ENCODE measurements around the gene RABAC1. TPM values are rescaled to one million over a fixed set of nuclear protein-coding genes. Genes with fewer than 3 reads are reported as not detected.

Gene RABAC1
- total and polyA plus RNA-seq, 2 of the 8 experiments (the other 6 are each of a cell fraction or from before 2014, with no cell fraction given), result 124 to 439 TPM

DNA sequence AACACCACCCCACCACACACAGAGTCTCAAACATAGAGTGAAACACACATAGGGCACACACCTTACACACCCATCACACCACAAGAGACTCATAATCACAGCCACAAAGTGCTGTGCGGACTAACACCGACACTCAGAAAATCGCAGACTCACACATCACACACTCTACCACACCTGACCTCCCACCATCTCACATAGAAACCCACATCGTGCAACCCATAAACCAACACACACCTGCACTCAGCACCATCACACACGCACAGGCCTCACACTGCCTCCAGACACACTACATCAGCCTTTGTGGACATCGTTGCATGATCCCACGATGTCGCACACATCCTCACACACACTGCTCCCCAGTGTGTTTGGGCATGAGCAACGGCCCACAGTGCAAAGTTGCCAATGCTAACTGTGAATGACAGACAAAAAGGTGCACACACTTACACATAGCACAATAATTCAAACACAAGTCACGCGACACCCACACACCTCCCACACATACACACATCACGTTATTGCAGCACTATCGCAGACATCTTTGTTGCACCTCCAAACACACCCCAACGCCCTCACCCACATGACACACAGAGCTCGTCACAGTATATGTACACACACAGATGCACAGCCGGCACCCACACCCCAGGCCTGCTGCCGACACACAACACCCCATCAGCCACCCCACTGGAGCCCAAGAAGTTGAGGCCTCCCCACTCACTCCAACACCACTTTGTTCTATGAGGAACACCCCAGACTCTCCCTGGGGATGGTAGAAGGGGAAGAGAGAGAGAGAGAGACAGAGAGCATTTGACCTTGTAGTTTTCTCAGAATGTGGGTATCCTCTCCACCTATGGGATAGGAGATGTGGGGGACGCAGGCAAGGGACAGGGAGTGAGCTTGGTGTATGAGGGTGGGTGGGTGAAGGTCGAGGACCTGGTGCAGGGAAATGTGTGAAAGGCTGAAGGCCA, 36.2 kb upstream of the RABAC1 start:
- no peak for TF ChIP-seq SP2 (IDR thresholded peaks at IDR 0.05; ENCODE audit: low read length)
- TF ChIP-seq CEBPB (IDR thresholded peaks at IDR 0.05; ENCODE audit: low read depth, low read length), result no peak
- no peak for TF ChIP-seq CREB1 (IDR thresholded peaks at IDR 0.05)
- TF ChIP-seq SP4 (IDR thresholded peaks at IDR 0.05; ENCODE audit: low read length), result no peak
- no peak for TF ChIP-seq RBBP5 (IDR thresholded peaks at IDR 0.05; ENCODE audit: borderline replicate concordance, low read depth, low read length)
- TF ChIP-seq, protein P1, sequence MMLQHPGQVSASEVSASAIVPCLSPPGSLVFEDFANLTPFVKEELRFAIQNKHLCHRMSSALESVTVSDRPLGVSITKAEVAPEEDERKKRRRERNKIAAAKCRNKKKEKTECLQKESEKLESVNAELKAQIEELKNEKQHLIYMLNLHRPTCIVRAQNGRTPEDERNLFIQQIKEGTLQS (IDR thresholded peaks at IDR 0.05; ENCODE audit: insufficient read depth, low read depth, low read length), result no peak
- TF ChIP-seq RNF2 (IDR thresholded peaks at IDR 0.05; ENCODE audit: borderline replicate concordance, low read depth, low read length, missing control alignments, poor library complexity, severe bottlenecking), result no peak
- TF ChIP-seq BRCA1 (IDR thresholded peaks at IDR 0.05; ENCODE audit: low read depth, low read length), result no peak
- TF ChIP-seq POU5F1 (IDR thresholded peaks at IDR 0.05; ENCODE audit: low read depth, low read length), result no peak
- no peak for TF ChIP-seq TCF12 (IDR thresholded peaks at IDR 0.05; ENCODE audit: low read depth, low read length)
- Histone ChIP-seq H3K23me2 (ENCODE audit: low read depth, low read length) (peaks cover 21% of the 10 kb centered on the region; the same call in 1 of the 2 replicates), H3K79me2 (ENCODE audit: control insufficient read depth in 1 of 2, insufficient read depth in 2 of 2, low read length in 2 of 2) (no peaks in the 10 kb centered on the region), H3K4me2 (ENCODE audit: insufficient read depth in 1 of 2, low read depth in 2 of 2, low read length in 2 of 2) (peak overlapping the region in 1 of 2 experiments; percentile 19; a peak in 1 of 4 replicates), H4K91ac (replicated peaks; ENCODE audit: insufficient read length, low read length) (no peak overlapping the region), H2BK5ac (ENCODE audit: low read depth, low read length) (no peak overlapping the region), H4K20me1 (replicated peaks in 1 of 2; ENCODE audit: control insufficient read depth in 1 of 2, insufficient read depth in 2 of 2, low read length in 2 of 2) (peaks cover 9 to 23% of the 10 kb centered on the region in 2 experiments), H2BK120ac (replicated peaks; ENCODE audit: low read depth, low read length) (no peak overlapping the region), H2BK12ac (ENCODE audit: low read depth, low read length) (peak overlapping the region; percentile 31; the same call in 1 of the 2 replicates), H3K27me3 (replicated peaks in 1 of 4; ENCODE audit: control insufficient read depth in 3 of 4, extremely low read depth in 1 of 4, insufficient read depth in 3 of 4, low read length in 3 of 4) (peaks cover 13 to 64% (median 57%) of the 10 kb centered on the region in 4 experiments), H3K14ac (ENCODE audit: insufficient read length) (no peak overlapping the region), H3K18ac (ENCODE audit: extremely low read depth, low read length) (no peak overlapping the region), H3K4me3 (ENCODE audit: extremely low read depth in 1 of 4, insufficient read depth in 2 of 4, low read depth in 3 of 4, low read length in 4 of 4) (no peak overlapping the region), H4K5ac (ENCODE audit: insufficient read length, low read depth, low read length) (no peak overlapping the region), H3K4ac (replicated peaks; ENCODE audit: insufficient read length, low read depth, low read length) (no peak overlapping the region), H3K27ac (ENCODE audit: low read depth, low read length) (no peak overlapping the region), H3K56ac (replicated peaks; ENCODE audit: insufficient read length, low read depth, low read length) (no peak overlapping the region), H2AFZ (ENCODE audit: low read length) (no peak overlapping the region), H4K8ac (ENCODE audit: extremely low read depth, insufficient read depth, low read length) (no peak overlapping the region), H3K9me3 (ENCODE audit: insufficient read depth in 2 of 2, low read depth in 1 of 2, low read length in 1 of 2) (no peaks in the 10 kb centered on the region), H3K4me1 (replicated peaks in 1 of 4; ENCODE audit: control insufficient read depth in 3 of 4, insufficient read depth in 4 of 4, low read length in 3 of 4) (peaks cover 0 to 23% (median 11%) of the 10 kb centered on the region in 4 experiments; a peak in 6 of 7 replicates), H3K9ac (replicated peaks in 1 of 4; ENCODE audit: extremely low read depth in 1 of 4, low read depth in 3 of 4, low read length in 3 of 4) (no peak overlapping the region; a peak in 1 of 7 replicates), H2AK5ac (ENCODE audit: low read depth, low read length) (0 out of 2 replicates have a peak overlapping the region, but pooled peaks have one; percentile 87), H3K23ac (ENCODE audit: insufficient read length) (no peak overlapping the region), H3K79me1 (ENCODE audit: low read depth, low read length) (no peaks in the 10 kb centered on the region), H2BK15ac (ENCODE audit: low read length) (no peak overlapping the region), H3K36me3 (ENCODE audit: control insufficient read depth in 2 of 4, insufficient read depth in 4 of 4, low read length in 3 of 4) (no peaks in the 10 kb centered on the region), H2BK20ac (ENCODE audit: low read length) (no peak overlapping the region)
- DNase-seq (ENCODE audit: low read depth in 1 of 2, low spot score in 2 of 2), result no peak
- CTCF ChIA-PET (ENCODE audit: partially characterized antibody), result interaction anchor here (0.6 to 2.3 kb wide), 8 partner anchors 10 to 534 kb away, joined by 3 to 7 read pairs (median 5); no protein-coding TSS in a partner anchor
- no peak for FAIRE-seq
- 84% methylated on average over 18 of the region's 19 CpGs; no CpG with 5 or more reads in 1 of the 2 experiments for WGBS, 2 experiments (ENCODE audit: extremely low coverage in 1 of 2, insufficient coverage in 1 of 2, insufficient read length in 1 of 2, insufficient replicate concordance in 2 of 2, low coverage in 1 of 2, low lambda C conversion rate in 2 of 2, missing lambda C conversion rate in 1 of 2)
- POLR2A ChIA-PET (ENCODE audit: partially characterized antibody), result interaction anchor here (0.7 kb wide), 1 partner anchor 108 kb away, joined by 3 read pairs; no protein-coding TSS in a partner anchor

All from H1 (cell line).